HG03558 (cell line): ENCODE measurements around the gene CAPG.
"Not testable (repeated sequence)": the region's sequence is repeated elsewhere in the genome, so short reads cannot be mapped to it uniquely, and the experiment has no call there.

Experiments
- ATAC-seq: cut with Tn5 transposase; IDR thresholded peaks from one replicate; pipeline ENCODE4 v1.9.1; 2021; ENCODE audit warnings: moderate number of reproducible peaks; ENCODE audit not compliant: unreplicated experiment; ENCODE audit errors: extremely low read depth

CAPG gene

GRCh38 chr2:85421260-85422071, 11.3 kb upstream of the CAPG start:
- no peak for ATAC-seq

GRCh38 chr2:85420536-85421259, 10.5 kb upstream of the CAPG start:
- ATAC-seq: peak; percentile 44

DNA sequence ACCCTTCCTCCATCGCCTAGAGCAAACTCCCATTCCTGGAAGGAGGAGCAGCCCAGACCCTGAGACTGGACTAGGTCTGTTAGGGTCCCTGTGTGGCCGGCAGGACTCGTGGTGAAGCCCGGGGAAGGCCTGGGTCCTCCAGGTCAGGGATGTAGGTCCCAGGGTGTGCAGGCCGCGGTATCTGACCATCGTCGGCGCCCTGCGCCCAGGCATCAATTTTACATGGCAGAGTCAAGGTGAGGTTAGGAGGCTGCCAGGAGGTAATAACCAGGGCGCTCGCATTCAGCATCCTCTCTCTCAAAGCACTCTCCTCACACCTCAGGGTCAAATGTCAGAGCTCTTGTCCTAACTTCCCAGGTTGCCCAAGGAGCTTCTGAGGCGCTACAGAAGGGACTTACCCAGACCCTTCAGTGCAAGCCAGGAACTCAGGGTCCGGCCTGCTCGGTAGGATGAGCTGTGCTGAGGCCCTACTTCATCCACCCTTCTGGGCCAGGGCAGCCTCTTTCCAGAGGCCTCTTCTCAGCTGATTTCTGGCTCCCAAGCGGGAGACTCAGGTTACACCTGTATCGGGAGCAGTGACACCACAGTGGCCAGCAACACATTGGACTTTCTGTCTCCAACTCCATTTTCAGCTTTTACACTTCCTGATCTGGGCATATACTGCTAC, 9.0 kb upstream of the CAPG start:
- ATAC-seq: no peak

- peak; percentile 55 for ATAC-seq
These were observed 8.2 kb upstream of the CAPG start, which contains the start of gene SH2D6 for GRCh38 chr2:85418132-85419008. Gene SH2D6 (plus strand): TSS chr2:85418714. CDS start chr2:85429466, 10,752 bp downstream.

DNA sequence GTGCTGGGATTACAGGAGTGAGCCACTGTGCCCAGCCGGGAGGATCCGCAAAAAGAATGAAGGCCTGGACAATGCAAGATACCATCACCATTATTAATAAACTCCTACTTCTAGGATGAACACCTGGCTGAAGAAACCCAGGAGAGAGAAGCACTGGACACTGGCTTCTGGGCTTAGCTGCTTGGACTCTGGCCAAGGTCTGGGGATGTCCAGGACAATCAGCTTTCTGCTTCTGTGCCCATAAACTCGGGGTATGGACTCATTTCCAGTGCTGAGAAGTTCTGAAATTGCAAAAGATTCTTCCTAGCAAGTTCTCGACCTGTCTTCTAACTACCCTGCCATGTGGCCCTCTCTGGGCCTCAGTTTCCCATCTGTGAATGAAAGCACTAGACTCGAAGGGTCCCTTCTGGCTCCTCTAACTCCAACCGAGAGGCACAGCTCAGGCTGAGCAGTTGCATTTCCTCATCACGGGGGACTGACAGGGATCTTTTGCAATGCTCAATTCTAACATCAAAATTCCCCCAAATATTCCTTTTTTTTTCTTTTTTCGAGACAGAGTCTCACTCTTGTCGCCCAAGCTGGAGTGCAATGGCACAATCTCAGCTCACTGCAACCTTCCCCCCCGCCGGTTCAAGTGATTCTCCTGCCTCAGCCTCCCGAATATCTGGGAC, 5.9 kb upstream of the CAPG start:
- ATAC-seq: no peak

DNA sequence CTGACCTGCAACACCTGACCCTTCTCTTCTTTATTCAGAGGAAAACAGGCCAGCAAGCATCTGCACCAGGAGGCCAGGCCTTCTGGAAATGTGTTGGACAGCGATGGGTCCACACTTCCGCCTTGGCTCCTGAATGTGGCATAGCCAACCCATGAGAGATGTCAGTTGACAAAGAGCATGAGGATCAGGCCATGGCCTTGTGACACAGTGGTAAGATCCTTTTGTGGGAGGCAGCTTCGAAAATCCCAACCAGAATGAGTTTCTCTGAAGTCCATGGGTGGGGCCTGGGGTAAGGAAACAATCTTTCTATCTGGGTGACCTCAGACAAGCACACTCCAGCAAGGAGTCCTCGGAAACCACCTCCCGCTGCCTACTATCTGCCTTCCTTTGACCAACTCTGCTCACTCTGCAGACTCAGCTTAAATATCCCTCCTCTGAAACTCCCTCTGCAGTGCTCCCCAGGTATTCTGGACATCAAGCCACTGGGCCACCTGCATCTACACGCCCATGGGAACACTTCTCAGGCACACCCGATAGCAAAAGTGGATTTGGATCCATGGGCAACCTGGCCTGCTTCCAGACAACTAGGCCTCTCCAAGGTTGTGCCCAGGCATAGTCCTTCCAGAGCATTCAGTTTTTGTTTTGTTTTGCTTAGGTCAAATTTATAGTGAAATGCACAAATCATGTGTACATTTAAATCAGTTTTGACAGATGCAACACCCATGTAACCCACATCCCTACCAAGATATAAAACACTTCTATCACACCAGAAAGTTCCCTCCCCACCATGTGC, 4.8 kb upstream of the CAPG start:
- no peak for ATAC-seq

DNA sequence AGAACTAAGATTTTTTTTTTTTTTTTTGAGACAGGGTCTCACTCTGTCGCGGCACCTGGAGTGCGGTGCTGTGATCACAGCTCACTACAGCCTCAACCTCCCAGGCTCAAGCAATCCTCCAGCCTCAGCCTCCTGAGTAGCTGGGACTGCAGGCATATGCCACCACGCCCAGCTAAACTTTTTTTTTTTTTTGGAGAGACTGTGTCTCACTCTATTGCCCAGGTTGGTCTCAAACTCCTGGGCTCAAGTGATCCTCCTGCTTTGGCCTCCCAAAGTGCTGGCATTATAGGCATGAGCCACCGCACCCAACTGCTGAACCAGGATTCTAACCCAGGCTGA, 4.2 kb upstream of the CAPG start:
- ATAC-seq: not testable (repeated sequence)

DNA sequence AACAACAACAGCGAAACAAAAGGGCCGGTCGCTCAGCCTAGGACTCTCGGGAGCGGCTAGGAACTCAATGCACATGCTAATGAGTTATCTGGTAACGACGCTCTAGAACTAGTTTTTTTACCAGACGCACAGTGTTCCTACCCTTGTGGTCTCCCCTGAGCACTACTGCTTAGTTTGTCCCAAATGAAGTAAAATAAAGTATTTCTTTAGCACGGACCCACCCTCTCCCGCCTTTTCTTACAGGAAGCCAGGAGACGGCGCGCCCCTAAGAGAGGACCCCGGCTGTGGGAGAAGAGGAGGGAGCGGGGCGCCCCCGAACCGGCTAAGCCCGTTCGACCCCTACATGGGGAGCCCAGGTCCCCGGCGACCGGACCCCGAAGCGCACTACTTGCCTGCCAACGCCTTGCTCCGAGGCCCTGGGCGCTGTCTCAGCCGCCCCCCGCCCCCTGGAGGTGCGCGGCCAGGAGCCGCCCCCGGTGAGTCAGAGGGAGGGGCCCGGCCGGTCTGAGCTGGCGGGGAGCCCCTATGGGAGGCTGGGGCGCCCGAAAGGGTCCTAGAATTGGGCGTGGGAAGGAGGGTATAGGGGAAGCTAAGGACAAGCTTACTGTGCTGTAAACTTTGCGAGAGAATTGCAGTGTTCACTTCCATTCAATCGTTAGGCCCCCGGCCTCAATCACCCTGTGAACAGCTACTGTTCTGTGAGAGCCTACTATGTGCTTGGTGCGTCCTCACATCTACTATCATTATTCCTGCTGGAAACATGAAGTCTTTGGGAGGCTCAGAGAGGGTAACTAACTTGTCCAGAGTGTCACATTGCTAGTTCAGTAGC, 3.6 kb upstream of the CAPG start:
- no peak for ATAC-seq

DNA sequence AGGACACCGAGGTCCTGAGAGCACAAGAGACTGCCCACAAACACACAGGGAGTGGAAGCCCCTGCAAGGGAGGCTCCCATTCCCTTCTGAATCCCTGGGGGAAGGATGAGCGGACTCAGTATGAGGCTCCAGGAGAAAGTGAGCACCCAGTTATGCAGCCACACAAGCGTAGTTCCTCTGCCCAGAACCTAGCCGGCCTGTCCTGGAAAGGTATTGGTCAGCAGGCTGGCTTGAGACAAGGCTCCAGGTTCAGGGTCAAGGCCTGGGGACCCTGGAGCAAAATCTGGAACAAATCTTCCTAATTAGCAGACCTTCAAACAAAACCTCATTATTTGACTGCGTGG, 1.2 kb upstream of the CAPG start:
- no peak for ATAC-seq

GRCh38 chr2:85410584-85411404, 628 bp upstream of the CAPG start:
- no peak for ATAC-seq

GRCh38 chr2:85405201-85406059, 4.7 kb downstream of the CAPG start:
- ATAC-seq: no peak

DNA sequence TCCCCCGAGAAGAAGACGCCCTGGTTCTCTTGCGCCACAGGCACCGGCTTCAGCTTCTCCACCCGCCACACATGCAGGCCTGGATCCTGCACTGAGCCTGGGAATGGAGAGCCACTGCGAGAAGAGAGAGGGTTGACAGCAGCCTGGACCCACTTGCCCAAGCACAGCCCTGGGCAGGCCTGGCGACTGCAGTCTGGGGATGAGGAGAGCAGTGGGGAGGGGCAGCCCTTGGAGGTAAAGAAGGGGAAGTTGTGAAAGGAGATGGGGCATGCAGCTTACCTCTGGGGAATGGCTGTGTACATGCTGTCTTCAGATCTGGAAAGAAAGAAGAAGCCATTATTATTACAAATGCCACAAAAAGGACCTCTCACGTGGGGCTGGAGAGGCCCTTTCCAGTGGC, 8.3 kb downstream of the CAPG start:
- ATAC-seq: no peak

DNA sequence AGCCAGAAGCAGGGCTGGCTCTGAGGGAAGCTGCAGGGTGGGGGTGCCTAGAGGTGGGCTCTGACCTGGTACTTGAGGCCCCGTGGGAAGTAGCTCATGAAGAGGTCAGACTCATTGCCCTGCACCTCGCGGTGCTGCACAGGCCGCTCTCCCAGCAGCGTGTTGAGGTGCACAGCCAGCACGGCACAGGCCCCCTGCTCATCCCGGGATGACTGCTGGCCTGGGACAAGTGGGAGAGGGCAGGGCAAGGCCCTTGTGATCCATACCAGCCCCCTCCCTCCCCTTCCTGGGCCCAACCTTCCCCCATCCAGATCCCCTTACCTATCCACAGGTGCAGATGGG, 8.7 kb downstream of the CAPG start:
- no peak for ATAC-seq

DNA sequence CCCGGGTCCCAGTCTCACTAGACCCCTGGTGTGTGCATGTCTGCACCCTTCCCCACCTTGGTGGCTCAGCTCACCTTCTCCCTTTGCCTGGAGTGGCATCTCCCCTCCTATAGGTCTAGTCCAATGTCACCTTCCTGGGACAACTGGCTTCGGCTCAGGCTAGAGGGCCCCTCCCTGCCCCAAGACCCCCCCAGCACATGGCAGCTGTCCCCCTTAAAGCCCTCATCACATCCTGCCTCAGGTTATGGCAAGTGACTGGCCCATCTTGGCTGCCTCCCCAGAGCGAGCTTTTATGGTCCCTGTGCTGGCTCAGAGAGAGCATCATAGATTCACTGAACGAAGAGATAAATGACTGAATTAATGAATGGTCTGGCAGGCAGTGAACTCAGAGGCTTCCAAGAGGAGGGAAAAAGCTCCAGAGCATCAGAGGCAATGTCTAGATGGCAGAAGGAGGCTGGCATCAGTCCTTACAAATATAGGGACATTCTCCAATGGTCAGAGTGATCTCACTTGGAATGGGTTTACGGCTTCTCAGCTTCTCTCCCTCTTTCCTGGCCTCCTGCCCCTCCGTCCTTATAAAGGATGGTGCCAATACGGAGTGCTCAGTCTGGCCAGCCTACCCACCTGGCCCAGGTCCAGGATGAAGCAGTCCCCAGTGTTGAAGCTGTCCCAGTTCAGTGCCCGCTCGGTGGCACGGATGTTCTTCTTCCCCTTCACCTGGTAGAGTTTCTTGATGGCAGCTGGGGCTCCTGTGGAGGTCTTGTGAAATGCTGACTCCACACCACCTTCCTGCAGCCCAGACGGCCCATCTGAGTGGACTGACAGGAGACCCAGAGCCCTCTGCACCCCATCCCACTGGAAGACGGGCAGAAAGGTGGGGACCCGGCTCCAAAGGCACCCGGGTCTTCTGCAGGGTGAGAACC, 9.4 kb downstream of the CAPG start:
- no peak for ATAC-seq

- ATAC-seq: no peak
These were observed 10.1 kb downstream of the CAPG start for GRCh38 chr2:85400023-85400422.

GRCh38 chr2:85399183-85399455, 11.0 kb downstream of the CAPG start:
- ATAC-seq: no peak
